ENCODE data around the gene TEX11.
"Not testable (repeated sequence)": the region's sequence is repeated elsewhere in the genome, so short reads cannot be mapped to it uniquely, and the experiment has no call there.

Gene TEX11

DNA sequence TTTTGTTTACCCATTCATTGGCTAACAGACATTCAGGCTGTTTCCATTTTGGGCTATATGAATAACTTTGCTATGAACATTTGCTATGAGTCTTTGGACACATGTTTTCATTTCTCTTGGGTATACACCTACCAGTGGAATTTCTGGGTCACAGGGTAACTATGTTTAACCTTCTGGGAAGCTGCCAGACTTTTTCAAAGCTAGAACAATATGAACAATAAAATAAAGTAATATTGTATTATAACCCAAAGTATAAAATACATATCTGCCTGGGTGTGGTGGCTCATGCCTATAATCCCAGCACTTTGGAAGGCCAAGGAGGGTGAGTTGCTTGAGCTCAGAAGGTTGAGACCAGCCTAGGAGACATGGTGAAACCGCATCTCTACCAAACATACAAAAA is 373.3 kb downstream of the TEX11 start:
- no peak for DNase-seq (ENCODE audit: low read depth)
- TF ChIP-seq, protein P1, sequence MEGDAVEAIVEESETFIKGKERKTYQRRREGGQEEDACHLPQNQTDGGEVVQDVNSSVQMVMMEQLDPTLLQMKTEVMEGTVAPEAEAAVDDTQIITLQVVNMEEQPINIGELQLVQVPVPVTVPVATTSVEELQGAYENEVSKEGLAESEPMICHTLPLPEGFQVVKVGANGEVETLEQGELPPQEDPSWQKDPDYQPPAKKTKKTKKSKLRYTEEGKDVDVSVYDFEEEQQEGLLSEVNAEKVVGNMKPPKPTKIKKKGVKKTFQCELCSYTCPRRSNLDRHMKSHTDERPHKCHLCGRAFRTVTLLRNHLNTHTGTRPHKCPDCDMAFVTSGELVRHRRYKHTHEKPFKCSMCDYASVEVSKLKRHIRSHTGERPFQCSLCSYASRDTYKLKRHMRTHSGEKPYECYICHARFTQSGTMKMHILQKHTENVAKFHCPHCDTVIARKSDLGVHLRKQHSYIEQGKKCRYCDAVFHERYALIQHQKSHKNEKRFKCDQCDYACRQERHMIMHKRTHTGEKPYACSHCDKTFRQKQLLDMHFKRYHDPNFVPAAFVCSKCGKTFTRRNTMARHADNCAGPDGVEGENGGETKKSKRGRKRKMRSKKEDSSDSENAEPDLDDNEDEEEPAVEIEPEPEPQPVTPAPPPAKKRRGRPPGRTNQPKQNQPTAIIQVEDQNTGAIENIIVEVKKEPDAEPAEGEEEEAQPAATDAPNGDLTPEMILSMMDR (IDR thresholded peaks at IDR 0.05; ENCODE audit: low read length, missing control alignments) = no peak
- H3K4me3 ChIP-seq (replicated peaks; ENCODE audit: low read depth, low read length) = no peak overlapping the region

- TF ChIP-seq, protein P1 (IDR thresholded peaks at IDR 0.05; ENCODE audit: low read length, missing control alignments) = no peak
- H3K4me3 ChIP-seq (replicated peaks; ENCODE audit: low read depth, low read length) = no peak overlapping the region
- no peak for DNase-seq (ENCODE audit: low read depth)
These were observed 380.7 kb downstream of the TEX11 start for GRCh38 chrX:70527610-70528345.

GRCh38 chrX:70527053-70527452 is 381.5 kb downstream of the TEX11 start:
- no peak overlapping the region for H3K4me3 ChIP-seq (replicated peaks; ENCODE audit: low read depth, low read length)
- no peak for DNase-seq (ENCODE audit: low read depth)
- TF ChIP-seq, protein P1 (IDR thresholded peaks at IDR 0.05; ENCODE audit: low read length, missing control alignments) = no peak

- H3K4me3 ChIP-seq (replicated peaks; ENCODE audit: low read depth, low read length) = no peak overlapping the region
- no peak for DNase-seq (ENCODE audit: low read depth)
- TF ChIP-seq, protein P1 (IDR thresholded peaks at IDR 0.05; ENCODE audit: low read length, missing control alignments) = no peak
These were observed 382.8 kb downstream of the TEX11 start for GRCh38 chrX:70525733-70526132.

- not testable (repeated sequence) for H3K4me3 ChIP-seq (replicated peaks; ENCODE audit: low read depth, low read length)
These were observed 392.8 kb downstream of the TEX11 start for GRCh38 chrX:70515692-70516091.

DNA sequence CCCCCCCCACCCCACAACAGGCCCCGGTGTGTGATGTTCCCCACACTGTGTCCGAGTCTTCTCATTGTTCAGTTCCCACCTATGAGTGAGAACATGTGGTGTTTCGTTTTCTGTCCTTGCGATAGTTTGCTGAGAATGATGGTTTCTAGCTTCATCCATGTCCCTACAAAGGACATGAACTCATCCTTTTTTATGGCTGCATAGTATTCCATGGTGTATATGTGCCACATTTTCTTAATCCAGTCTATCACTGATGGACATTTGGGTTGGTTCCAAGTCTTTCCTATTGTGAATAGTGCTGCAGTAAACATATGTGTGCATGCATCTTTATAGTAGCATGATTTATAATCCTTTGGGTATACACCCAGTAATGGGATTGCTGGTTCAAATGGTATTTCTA is 393.2 kb downstream of the TEX11 start:
- not testable (repeated sequence) for DNase-seq (ENCODE audit: low read depth); H3K4me3 ChIP-seq (replicated peaks; ENCODE audit: low read depth, low read length)

More at GRCh38 chrX:70515692-70516091, 392.8 kb downstream of the TEX11 start:
- not testable (repeated sequence) for DNase-seq (ENCODE audit: low read depth)

DNA sequence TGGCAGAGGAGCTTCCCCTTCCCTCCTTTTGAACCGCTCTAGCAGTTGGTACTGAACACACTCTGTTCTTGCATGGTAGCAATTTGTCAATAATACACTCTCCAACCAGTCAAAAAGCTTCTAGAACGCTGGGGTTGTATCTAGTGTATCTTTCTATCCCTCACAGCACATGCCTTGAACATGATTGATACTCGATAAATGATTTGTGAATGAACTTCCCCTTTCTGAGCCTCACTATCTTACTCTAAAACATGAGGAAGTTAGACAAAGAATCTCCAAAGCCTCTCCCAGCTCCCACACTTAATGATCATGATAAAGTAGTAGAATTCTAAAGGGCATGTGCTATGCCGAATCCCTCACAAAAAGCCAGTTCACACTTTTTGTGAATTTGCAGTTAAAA is 399.4 kb downstream of the TEX11 start:
- no peak for DNase-seq (ENCODE audit: low read depth)
- no peak overlapping the region for H3K4me3 ChIP-seq (replicated peaks; ENCODE audit: low read depth, low read length)
- TF ChIP-seq, protein P1 (IDR thresholded peaks at IDR 0.05; ENCODE audit: low read length, missing control alignments) = no peak

- TF ChIP-seq, protein P1 (IDR thresholded peaks at IDR 0.05; ENCODE audit: low read length, missing control alignments) = no peak
- H3K4me3 ChIP-seq (replicated peaks; ENCODE audit: low read depth, low read length) = no peak overlapping the region
- peak; percentile 26 for DNase-seq (ENCODE audit: low read depth)
These were observed 400.1 kb downstream of the TEX11 start for GRCh38 chrX:70508296-70508911.

Measured in fibroblast of pulmonary artery (primary cell).